ENCODE data around the gene PRIM2.
"Not testable (repeated sequence)": the region's sequence is repeated elsewhere in the genome, so short reads cannot be mapped to it uniquely, and the experiment has no call there.

GRCh38 chr6:57443181-57443580 lies 125.8 kb downstream of the PRIM2 start:
- not testable (repeated sequence) for TF ChIP-seq CTCF (IDR thresholded peaks at IDR 0.05); POLR2A (IDR thresholded peaks at IDR 0.05; ENCODE audit: low read depth); POLR2AphosphoS5 (IDR thresholded peaks at IDR 0.05); EP300 (IDR thresholded peaks at IDR 0.05)

Measured in esophagus muscularis mucosa (tissue), 4 donors.